IgD-negative memory B cell (primary cell): ENCODE results near the gene KANSL2. TPM values are rescaled to one million over a fixed set of nuclear protein-coding genes. Genes with fewer than 3 reads are reported as not detected.

Experiments
- polyA plus RNA-seq: library from polyadenylated mRNA; unstranded; fragments of 300-500 nt; fragmentation: Illumina TruSeq; gene quantifications from one replicate; pipeline ENCODE4 v1.2.3, GENCODE V29; 2021

KANSL2 gene
- polyA plus RNA-seq, 1 donor from 2014 or later = 47.8 TPM

Other genes starting within 250 kb of the KANSL2 start
- gene ANP32D, start 209.7 kb downstream of the KANSL2 start, polyA plus RNA-seq = not detected
- not detected for gene C12orf54, start 199.7 kb downstream of the KANSL2 start, polyA plus RNA-seq
- not detected for gene OR8S1, start 156.6 kb downstream of the KANSL2 start, polyA plus RNA-seq
- not detected for gene LALBA, start 112.2 kb downstream of the KANSL2 start, polyA plus RNA-seq
- 14.9 TPM for gene CCNT1, start 34.5 kb upstream of the KANSL2 start, polyA plus RNA-seq
- not detected for gene ADCY6, start 106.9 kb upstream of the KANSL2 start, polyA plus RNA-seq
- 0.39 TPM for gene CACNB3, start 136.3 kb upstream of the KANSL2 start, polyA plus RNA-seq
- gene DDX23, start 169.9 kb upstream of the KANSL2 start, polyA plus RNA-seq = 51.8 TPM
- 2.6 TPM for gene RND1, start 183.6 kb upstream of the KANSL2 start, polyA plus RNA-seq
- 88.9 TPM for gene FKBP11, start 243.3 kb upstream of the KANSL2 start, polyA plus RNA-seq